H1 (cell line): ENCODE results near the gene ZNF837. TPM values are rescaled to one million over a fixed set of nuclear protein-coding genes. Genes with fewer than 3 reads are reported as not detected.

Experiments
- ASH2L ChIP-seq: fragments of 200-600, 300-600 bp; sonication (generic); IDR thresholded peaks from one replicate; pipeline ENCODE4 v1.7.1; 2017; ENCODE audit warnings: low read length
- CEBPB ChIP-seq: IDR thresholded peaks from 2 replicates; pipeline ENCODE4 v1.6.1; 2012; ENCODE audit warnings: low read depth, low read length
- CTBP2 ChIP-seq: IDR thresholded peaks from 2 replicates; pipeline ENCODE4 v1.7.0; 2011; ENCODE audit warnings: borderline replicate concordance, mild to moderate bottlenecking, moderate library complexity, mixed read lengths, low read length; ENCODE audit not compliant: insufficient read depth, insufficient read length
- EGR1 ChIP-seq: IDR thresholded peaks from 2 replicates; pipeline ENCODE4 v1.6.1; 2011; ENCODE audit warnings: low read depth, low read length, borderline replicate concordance
- HDAC2 ChIP-seq, 2 experiments: fragments of 300-600 bp in 1 of 2; sonication (generic) in 1 of 2; IDR thresholded peaks; 2 replicates each; pipeline ENCODE4 v1.6.1; 2011 to 2012; ENCODE audit warnings: low read depth in 2 of 2, low read length in 2 of 2, mild to moderate bottlenecking in 2 of 2, moderate library complexity in 2 of 2, borderline replicate concordance in 1 of 2, inconsistent platforms in 1 of 2
- KDM4A ChIP-seq: IDR thresholded peaks from one replicate; pipeline ENCODE4 v1.7.1; 2012; ENCODE audit warnings: low read depth, mild to moderate bottlenecking, moderate library complexity, low read length, inconsistent platforms; ENCODE audit not compliant: severe bottlenecking
- MAFK ChIP-seq: IDR thresholded peaks from 2 replicates; pipeline ENCODE4 v1.6.1; 2012; ENCODE audit warnings: low read depth, mild to moderate bottlenecking, improper control_type of control experiment, low read length
- MAX ChIP-seq: IDR thresholded peaks from 2 replicates; pipeline ENCODE4 v1.6.1; 2012; ENCODE audit warnings: inconsistent platforms
- NRF1 ChIP-seq: IDR thresholded peaks from 2 replicates; pipeline ENCODE4 v1.6.1; 2011; ENCODE audit warnings: mild to moderate bottlenecking, low read depth, low read length, improper control_type of control experiment
- PHF8 ChIP-seq: fragments of 200-600 bp; sonication (generic); conservative IDR thresholded peaks from 2 replicates; pipeline ENCODE4 v1.7.1; 2012; ENCODE audit warnings: low read depth, mild to moderate bottlenecking, inconsistent platforms, low read length, moderate library complexity
- POLR2A ChIP-seq, 2 experiments: IDR thresholded peaks; 1 replicate in 1 of 2; 2 replicates in 1 of 2; pipeline ENCODE4 v1.6.1; 2011; ENCODE audit warnings: low read depth in 2 of 2, low read length in 2 of 2, mild to moderate bottlenecking in 2 of 2; ENCODE audit errors: control extremely low read depth in 1 of 2
- RFX5 ChIP-seq: IDR thresholded peaks from 2 replicates; pipeline ENCODE4 v1.6.1; 2011; ENCODE audit warnings: low read depth, low read length, improper control_type of control experiment, borderline replicate concordance
- SIN3A ChIP-seq, 2 experiments: IDR thresholded peaks in 1 of 2; conservative IDR thresholded peaks in 1 of 2; 2 replicates each; pipeline ENCODE4 v1.6.1; 2011 to 2012; ENCODE audit warnings: low read length in 2 of 2, improper control_type of control experiment in 1 of 2, low read depth in 1 of 2, mild to moderate bottlenecking in 1 of 2
- SIRT6 ChIP-seq: IDR thresholded peaks from one replicate; pipeline ENCODE4 v1.7.1; 2012; ENCODE audit warnings: low read length, inconsistent platforms
- SIX5 ChIP-seq: IDR thresholded peaks from 2 replicates; pipeline ENCODE4 v1.6.1; 2011; ENCODE audit warnings: mild to moderate bottlenecking, low read depth, low read length
- TAF1 ChIP-seq: IDR thresholded peaks from 2 replicates; pipeline ENCODE4 v1.6.1; 2011; ENCODE audit warnings: mild to moderate bottlenecking, low read depth, low read length
- TEAD4 ChIP-seq: IDR thresholded peaks from 2 replicates; pipeline ENCODE4 v1.6.1; 2012; ENCODE audit warnings: low read depth, low read length, inconsistent platforms, mixed read lengths
- ZNF274 ChIP-seq: IDR thresholded peaks from 2 replicates; pipeline ENCODE4 v1.7.0; 2012; ENCODE audit warnings: low read length, borderline replicate concordance; ENCODE audit errors: extremely low read depth
- polyA plus RNA-seq, 7 experiments: library from polyadenylated mRNA; depleted of rRNA in 3 of 7; stranded (reverse) in 5 of 7; unstranded in 2 of 7; fragments of >200 nt in 5 of 7; fragments of 200-250 nt in 2 of 7; gene quantifications; 1 replicate in 5 of 7; 2 replicates in 1 of 7; 4 replicates in 1 of 7; pipeline versions ENCODE4 v1.2.1 to v1.2.3, GENCODE V29; 2011 to 2013; ENCODE audit warnings: missing spikeins in 2 of 7, mixed read lengths in 2 of 7
- total RNA-seq: library from RNA; stranded (reverse); fragmentation: NEBNext Ultra II Directional; extraction: Animal tissue kit (Norgen Biotek cat#: 25700); gene quantifications from 2 replicates; pipeline ENCODE4 v1.2.1, GENCODE V29; 2021
- TF ChIP-seq, protein P1 (sequence below): IDR thresholded peaks from 2 replicates; pipeline ENCODE4 v1.6.1; 2011; ENCODE audit warnings: low read length, improper control_type of control experiment
- TF ChIP-seq, protein P2 (sequence below): IDR thresholded peaks from 2 replicates; pipeline ENCODE4 v1.6.1; 2012; ENCODE audit warnings: low read length, inconsistent platforms

ZNF837 gene
- total and polyA plus RNA-seq, 2 of the 8 experiments (the other 6 are each of a cell fraction or from before 2014, with no cell fraction given) = 1.9 to 3.3 TPM

DNA sequence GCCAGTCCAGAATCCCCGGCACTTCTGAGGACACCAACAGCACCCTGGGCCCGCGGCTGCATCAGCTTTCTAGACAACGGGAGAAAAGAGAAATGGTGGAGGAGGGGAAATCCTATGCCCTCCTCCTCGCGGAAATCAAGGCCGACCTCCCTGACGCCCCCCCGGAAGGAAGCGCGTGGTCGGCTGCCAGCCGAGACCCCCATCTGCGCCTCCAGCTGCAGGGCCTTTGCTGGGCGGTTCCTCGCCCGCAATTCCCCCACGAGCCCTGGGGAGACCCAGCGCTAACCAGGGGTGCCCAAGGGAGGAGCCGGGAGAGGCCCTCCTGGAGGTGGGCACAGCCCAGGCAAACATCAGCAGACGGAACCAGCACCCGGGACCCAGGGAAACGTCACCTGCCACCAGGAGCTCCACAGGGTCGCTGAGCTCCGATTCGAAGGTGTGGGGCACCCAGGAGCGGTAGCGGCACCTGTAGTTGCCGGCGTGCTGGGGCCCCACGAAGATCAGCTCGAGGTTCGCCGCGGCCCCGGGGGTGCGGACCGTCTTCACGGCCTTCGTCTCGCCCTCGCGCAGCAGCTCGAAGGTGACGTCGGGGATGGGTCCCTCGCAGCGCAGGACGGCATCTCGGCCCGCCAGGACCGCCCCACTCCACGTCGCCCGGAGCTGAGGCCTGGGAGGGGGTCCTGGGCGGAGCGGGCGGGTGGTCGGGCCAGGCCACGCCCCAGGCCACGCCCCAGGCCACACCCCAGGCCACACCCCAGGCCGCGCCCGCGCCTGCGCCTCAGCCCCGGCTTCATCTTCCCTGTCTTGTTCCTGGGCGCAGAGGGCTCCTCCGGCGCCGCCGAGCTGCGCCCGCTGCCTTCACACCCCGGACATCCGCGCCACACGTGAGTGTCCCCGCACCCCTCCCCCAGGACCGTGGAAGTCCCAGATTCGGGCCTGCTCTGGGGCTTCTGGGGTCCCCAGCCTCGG lies 33.6 kb downstream of the ZNF837 start (continued):
- TF ChIP-seq HDAC2 (IDR thresholded peaks at IDR 0.05; ENCODE audit: borderline replicate concordance in 1 of 2, low read depth in 2 of 2, low read length in 2 of 2) = no peak
- TF ChIP-seq CTBP2 = no peak
- TF ChIP-seq TAF1 = peak; percentile 52; the same call in 1 of the 2 replicates
- TF ChIP-seq EGR1 = no peak
- TF ChIP-seq CEBPB = no peak
- 0 out of 2 replicates have a peak, but pooled peaks have one; percentile 47 for TF ChIP-seq PHF8
- TF ChIP-seq, protein P1, sequence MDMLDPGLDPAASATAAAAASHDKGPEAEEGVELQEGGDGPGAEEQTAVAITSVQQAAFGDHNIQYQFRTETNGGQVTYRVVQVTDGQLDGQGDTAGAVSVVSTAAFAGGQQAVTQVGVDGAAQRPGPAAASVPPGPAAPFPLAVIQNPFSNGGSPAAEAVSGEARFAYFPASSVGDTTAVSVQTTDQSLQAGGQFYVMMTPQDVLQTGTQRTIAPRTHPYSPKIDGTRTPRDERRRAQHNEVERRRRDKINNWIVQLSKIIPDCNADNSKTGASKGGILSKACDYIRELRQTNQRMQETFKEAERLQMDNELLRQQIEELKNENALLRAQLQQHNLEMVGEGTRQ = no peak
- TF ChIP-seq TEAD4 = no peak
- TF ChIP-seq RFX5 = no peak
- no peak for TF ChIP-seq ASH2L
- TF ChIP-seq, protein P2, sequence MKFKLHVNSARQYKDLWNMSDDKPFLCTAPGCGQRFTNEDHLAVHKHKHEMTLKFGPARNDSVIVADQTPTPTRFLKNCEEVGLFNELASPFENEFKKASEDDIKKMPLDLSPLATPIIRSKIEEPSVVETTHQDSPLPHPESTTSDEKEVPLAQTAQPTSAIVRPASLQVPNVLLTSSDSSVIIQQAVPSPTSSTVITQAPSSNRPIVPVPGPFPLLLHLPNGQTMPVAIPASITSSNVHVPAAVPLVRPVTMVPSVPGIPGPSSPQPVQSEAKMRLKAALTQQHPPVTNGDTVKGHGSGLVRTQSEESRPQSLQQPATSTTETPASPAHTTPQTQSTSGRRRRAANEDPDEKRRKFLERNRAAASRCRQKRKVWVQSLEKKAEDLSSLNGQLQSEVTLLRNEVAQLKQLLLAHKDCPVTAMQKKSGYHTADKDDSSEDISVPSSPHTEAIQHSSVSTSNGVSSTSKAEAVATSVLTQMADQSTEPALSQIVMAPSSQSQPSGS = no peak
- TF ChIP-seq MAFK = no peak
- TF ChIP-seq KDM4A = peak; percentile 97
- TF ChIP-seq SIX5 = no peak
- TF ChIP-seq SIN3A (conservative IDR thresholded peaks at IDR 0.05 in 1 of 2, IDR thresholded peaks at IDR 0.05 in 1 of 2; ENCODE audit: low read depth in 1 of 2, low read length in 2 of 2) = 0 out of 4 replicates have a peak, but pooled peaks of 1 of the 2 experiments have one; percentile 14
- no peak for TF ChIP-seq ZNF274
- 0 out of 3 replicates have a peak, but pooled peaks of 1 of the 2 experiments have one; percentile 35 for TF ChIP-seq POLR2A (IDR thresholded peaks at IDR 0.05; ENCODE audit: control extremely low read depth in 1 of 2, low read depth in 2 of 2, low read length in 2 of 2)
- peak; percentile 50 for TF ChIP-seq MAX
- no peak for TF ChIP-seq SIRT6
- TF ChIP-seq NRF1 = peak; percentile 63
